DOHH2 (cell line): ENCODE data around the gene STARD8.

Source experiments
- CTCF ChIP-seq: fragments of 200-600 bp; sonication (generic); IDR thresholded peaks from one replicate; pipeline ENCODE4 v1.5.1; 2014; ENCODE audit warnings: antibody characterized with exemption, mild to moderate bottlenecking, low read depth, low read length; ENCODE audit not compliant: poor library complexity, severe bottlenecking
- EZH2phosphoT487 ChIP-seq: fragments of 200-600 bp; sonication (generic); IDR thresholded peaks from 2 replicates; pipeline ENCODE4 v1.6.1; 2017; ENCODE audit warnings: borderline replicate concordance, mild to moderate bottlenecking, antibody characterized with exemption, low read length, moderate library complexity, mixed read lengths

GRCh38 chrX:68719904-68720614 lies 72.6 kb downstream of the STARD8 start:
- TF ChIP-seq CTCF (no peak), EZH2phosphoT487 (no peak)
